OCI-LY1 (cell line): ENCODE data around the gene ARSH.

Experiments used
- H2AFZ ChIP-seq: fragments of 200-600 bp; sonication (generic), shearing (Covaris generic); 2 replicates; pipeline ENCODE4 v1.6.0; 2014; ENCODE audit warnings: antibody characterized with exemption, mild to moderate bottlenecking, low read length
- H3F3A ChIP-seq: fragments of 200-600 bp; sonication (generic), shearing (Covaris generic); 2 replicates; pipeline ENCODE4 v1.6.0; 2014; ENCODE audit warnings: mild to moderate bottlenecking, antibody characterized with exemption, low read length, moderate library complexity; ENCODE audit not compliant: insufficient read depth
- H3K27ac ChIP-seq: fragments of 200-600 bp; sonication (generic); 2 replicates; pipeline ENCODE4 v1.5.1; 2014; ENCODE audit warnings: low read length, mixed run types, mild to moderate bottlenecking, low read depth; ENCODE audit not compliant: poor library complexity, severe bottlenecking
- H3K27me3 ChIP-seq: fragments of 200-600 bp; sonication (generic); 2 replicates; pipeline ENCODE4 v1.6.0; 2014; ENCODE audit warnings: antibody characterized with exemption, mild to moderate bottlenecking, low read length, moderate library complexity; ENCODE audit not compliant: insufficient read depth
- H3K36me3 ChIP-seq: fragments of 200-600 bp; sonication (generic); 2 replicates; pipeline ENCODE4 v1.6.1; 2014; ENCODE audit warnings: mild to moderate bottlenecking, antibody characterized with exemption, low read length, moderate library complexity, mixed read lengths; ENCODE audit not compliant: insufficient read depth
- H3K4me1 ChIP-seq: fragments of 200-600 bp; sonication (generic); 2 replicates; pipeline ENCODE4 v1.5.1; 2014; ENCODE audit warnings: mild to moderate bottlenecking, low read length, moderate library complexity; ENCODE audit not compliant: insufficient read depth, severe bottlenecking
- H3K4me2 ChIP-seq: fragments of 200-600 bp; sonication (generic), shearing (Covaris generic); 2 replicates; pipeline ENCODE4 v1.6.1; 2014; ENCODE audit warnings: low read length
- H3K4me3 ChIP-seq: fragments of 200-600 bp; sonication (generic); 2 replicates; pipeline ENCODE4 v1.5.1; 2014; ENCODE audit warnings: low read length, low read depth, mild to moderate bottlenecking, mixed read lengths; ENCODE audit not compliant: poor library complexity, severe bottlenecking
- H3K79me2 ChIP-seq: fragments of 200-600 bp; shearing (Covaris generic); 2 replicates; pipeline ENCODE4 v1.6.1; 2016; ENCODE audit warnings: mixed run types, low read length, mixed read lengths; ENCODE audit not compliant: insufficient read depth
- H3K9ac ChIP-seq: fragments of 200-600 bp; sonication (generic), shearing (Covaris generic); 2 replicates; pipeline ENCODE4 v1.6.1; 2014; ENCODE audit warnings: mild to moderate bottlenecking, low read length, mixed read lengths
- H3K9me2 ChIP-seq: fragments of 200-600 bp; sonication (generic), shearing (Covaris generic); 2 replicates; pipeline ENCODE4 v1.6.1; 2014; ENCODE audit warnings: low read depth, mild to moderate bottlenecking, low read length, mixed read lengths
- H3K9me3 ChIP-seq: fragments of 200-600 bp; shearing (Covaris generic); 2 replicates; pipeline ENCODE4 v1.6.1; 2014; ENCODE audit warnings: low read length, mixed read lengths
- H4K20me1 ChIP-seq: fragments of 200-600 bp; sonication (generic), shearing (Covaris generic); 2 replicates; pipeline ENCODE4 v1.6.0; 2016; ENCODE audit warnings: mild to moderate bottlenecking, low read length; ENCODE audit not compliant: insufficient read depth
- EZH2 ChIP-seq: fragments of 200-600 bp; sonication (generic), shearing (Covaris generic); IDR thresholded peaks from 2 replicates; pipeline ENCODE4 v1.8.0; 2017; ENCODE audit warnings: borderline replicate concordance, mixed run types, mild to moderate bottlenecking, antibody characterized with exemption, low read length, moderate library complexity, mixed read lengths
- TF ChIP-seq, protein P1 (sequence below): fragments of 200-600 bp; sonication (generic), shearing (Covaris generic); IDR thresholded peaks from 2 replicates; pipeline ENCODE4 v1.5.1; 2017; ENCODE audit warnings: mild to moderate bottlenecking, antibody characterized with exemption, low read length, moderate library complexity, mixed read lengths

ARSH gene

DNA sequence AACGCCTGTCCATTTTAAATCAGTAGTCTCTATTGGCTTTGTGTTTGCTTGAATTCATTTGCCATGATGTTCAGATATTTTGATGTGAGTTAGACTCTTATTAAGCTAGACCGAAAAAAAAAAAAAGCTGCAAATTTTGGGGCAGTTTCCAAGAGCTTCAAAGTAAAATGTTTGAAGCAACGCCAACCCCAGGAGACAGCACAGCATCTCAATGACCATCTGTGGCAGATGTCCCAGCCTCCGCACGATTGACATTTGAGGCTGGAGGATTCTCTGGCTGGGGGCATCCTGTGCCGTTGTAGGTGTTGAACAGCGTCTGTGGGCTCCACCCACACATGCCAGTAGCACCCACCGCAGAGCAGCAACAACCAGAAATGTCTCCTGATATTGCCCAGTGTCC is 17.8 kb downstream of the ARSH start:
- no peaks in the 10 kb centered on the region for H4K20me1 ChIP-seq
- no peaks in the 10 kb centered on the region for H3K79me2 ChIP-seq
- no peaks in the 10 kb centered on the region for H3K9me3 ChIP-seq
- H3K9me2 ChIP-seq: no peaks in the 10 kb centered on the region
- no peak overlapping the region for H3K9ac ChIP-seq
- H3K4me3 ChIP-seq: no peak overlapping the region
- H2AFZ ChIP-seq: no peak overlapping the region
- H3K4me2 ChIP-seq: no peak overlapping the region
- H3K4me1 ChIP-seq: no peaks in the 10 kb centered on the region
- no peaks in the 10 kb centered on the region for H3K27me3 ChIP-seq
- no peaks in the 10 kb centered on the region for H3K36me3 ChIP-seq
- H3K27ac ChIP-seq: no peak overlapping the region
- no peaks in the 10 kb centered on the region for H3F3A ChIP-seq
- TF ChIP-seq EZH2: no peak
- TF ChIP-seq, protein P1, sequence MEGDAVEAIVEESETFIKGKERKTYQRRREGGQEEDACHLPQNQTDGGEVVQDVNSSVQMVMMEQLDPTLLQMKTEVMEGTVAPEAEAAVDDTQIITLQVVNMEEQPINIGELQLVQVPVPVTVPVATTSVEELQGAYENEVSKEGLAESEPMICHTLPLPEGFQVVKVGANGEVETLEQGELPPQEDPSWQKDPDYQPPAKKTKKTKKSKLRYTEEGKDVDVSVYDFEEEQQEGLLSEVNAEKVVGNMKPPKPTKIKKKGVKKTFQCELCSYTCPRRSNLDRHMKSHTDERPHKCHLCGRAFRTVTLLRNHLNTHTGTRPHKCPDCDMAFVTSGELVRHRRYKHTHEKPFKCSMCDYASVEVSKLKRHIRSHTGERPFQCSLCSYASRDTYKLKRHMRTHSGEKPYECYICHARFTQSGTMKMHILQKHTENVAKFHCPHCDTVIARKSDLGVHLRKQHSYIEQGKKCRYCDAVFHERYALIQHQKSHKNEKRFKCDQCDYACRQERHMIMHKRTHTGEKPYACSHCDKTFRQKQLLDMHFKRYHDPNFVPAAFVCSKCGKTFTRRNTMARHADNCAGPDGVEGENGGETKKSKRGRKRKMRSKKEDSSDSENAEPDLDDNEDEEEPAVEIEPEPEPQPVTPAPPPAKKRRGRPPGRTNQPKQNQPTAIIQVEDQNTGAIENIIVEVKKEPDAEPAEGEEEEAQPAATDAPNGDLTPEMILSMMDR: no peak

DNA sequence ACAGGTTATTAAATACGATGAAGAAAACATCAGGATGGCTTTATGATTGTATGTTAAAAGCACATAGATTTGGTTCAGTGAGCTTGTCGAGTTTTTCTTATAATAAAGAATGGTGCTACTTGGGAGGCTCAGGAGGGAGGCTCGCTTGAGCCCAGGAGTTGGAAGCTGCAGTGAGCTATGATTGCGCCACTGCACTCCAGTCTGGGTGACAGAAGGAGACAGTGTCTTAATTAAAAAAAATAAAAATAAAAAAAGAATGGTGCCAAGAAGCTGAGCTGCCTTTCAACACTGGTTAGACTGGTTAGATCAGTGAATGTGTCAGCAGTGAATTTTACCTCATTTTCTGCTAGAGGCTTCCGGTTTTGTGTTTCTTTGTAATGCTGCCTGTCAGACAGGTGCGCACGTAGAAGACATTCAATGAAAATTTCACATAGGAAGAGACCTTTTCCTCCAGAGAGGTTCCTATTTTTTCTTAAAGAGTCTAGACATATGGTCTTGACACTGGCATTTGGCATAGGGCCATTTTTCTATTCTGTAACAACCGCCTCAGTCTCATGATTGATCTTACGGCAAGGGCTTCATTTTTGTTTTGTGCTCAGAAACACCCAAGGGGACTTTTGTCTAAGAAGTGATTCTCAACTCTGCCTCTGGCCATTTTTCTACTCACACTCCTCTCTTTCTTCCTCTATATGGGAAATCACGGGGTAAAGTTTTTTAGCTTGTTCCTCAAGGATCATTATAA is 19.9 kb downstream of the ARSH start:
- Histone ChIP-seq H3K4me1 (no peaks in the 10 kb centered on the region), H3K27me3 (no peaks in the 10 kb centered on the region), H3K36me3 (no peaks in the 10 kb centered on the region), H3K9ac (no peak overlapping the region), H3K9me2 (no peaks in the 10 kb centered on the region), H3K9me3 (no peaks in the 10 kb centered on the region), H2AFZ (no peak overlapping the region), H3K4me2 (no peak overlapping the region), H3F3A (no peaks in the 10 kb centered on the region), H3K4me3 (no peak overlapping the region), H4K20me1 (no peaks in the 10 kb centered on the region), H3K79me2 (no peaks in the 10 kb centered on the region), H3K27ac (no peak overlapping the region)
- TF ChIP-seq, protein P1: no peak
- TF ChIP-seq EZH2: no peak

DNA sequence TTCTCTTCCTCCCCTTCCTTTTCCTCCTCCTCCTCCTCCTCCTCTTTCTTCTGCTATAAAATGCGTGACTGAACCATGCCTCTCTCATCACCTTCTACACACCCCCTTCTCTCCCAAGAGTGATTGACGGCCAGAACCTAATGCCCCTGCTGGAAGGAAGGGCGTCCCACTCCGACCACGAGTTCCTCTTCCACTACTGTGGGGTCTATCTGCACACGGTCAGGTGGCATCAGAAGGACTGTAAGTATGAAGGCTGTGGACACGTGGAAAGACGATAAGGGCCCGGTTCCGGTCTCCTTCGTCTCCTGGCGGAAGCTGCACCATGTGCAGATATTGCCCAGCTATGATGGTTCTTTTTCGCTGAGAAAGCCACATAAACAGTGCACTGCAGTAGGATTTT is 22.8 kb downstream of the ARSH start:
- H3K27ac ChIP-seq: no peak overlapping the region
- TF ChIP-seq, protein P1: no peak
- no peak for TF ChIP-seq EZH2
- no peaks in the 10 kb centered on the region for H3K36me3 ChIP-seq
- no peaks in the 10 kb centered on the region for H3K27me3 ChIP-seq
- H2AFZ ChIP-seq: no peak overlapping the region
- H3K4me3 ChIP-seq: no peak overlapping the region
- no peaks in the 10 kb centered on the region for H3F3A ChIP-seq
- H3K79me2 ChIP-seq: no peaks in the 10 kb centered on the region
- H3K4me1 ChIP-seq: no peaks in the 10 kb centered on the region
- no peaks in the 10 kb centered on the region for H3K9me2 ChIP-seq
- no peaks in the 10 kb centered on the region for H4K20me1 ChIP-seq
- no peak overlapping the region for H3K4me2 ChIP-seq
- no peak overlapping the region for H3K9ac ChIP-seq
- no peaks in the 10 kb centered on the region for H3K9me3 ChIP-seq
